Fibroblast of lung (primary cell): ENCODE measurements around the gene SENP2.

ENCODE experiments used
- EZH2 ChIP-seq: IDR thresholded peaks from 2 replicates; pipeline ENCODE4 v1.5.1; 2012; ENCODE audit warnings: low read length, control low read depth, mild to moderate bottlenecking; ENCODE audit errors: missing control alignments
- TF ChIP-seq, protein P1 (sequence below), 2 donors: IDR thresholded peaks in 1 of 2; conservative IDR thresholded peaks in 1 of 2; 1 replicate in 1 of 2; 2 replicates in 1 of 2; pipeline ENCODE4 v1.5.1; 2011 to 2012; ENCODE audit warnings: low read length in 2 of 2, control low read depth in 1 of 2, inconsistent platforms in 1 of 2, low read depth in 1 of 2, mild to moderate bottlenecking in 1 of 2

DNA sequence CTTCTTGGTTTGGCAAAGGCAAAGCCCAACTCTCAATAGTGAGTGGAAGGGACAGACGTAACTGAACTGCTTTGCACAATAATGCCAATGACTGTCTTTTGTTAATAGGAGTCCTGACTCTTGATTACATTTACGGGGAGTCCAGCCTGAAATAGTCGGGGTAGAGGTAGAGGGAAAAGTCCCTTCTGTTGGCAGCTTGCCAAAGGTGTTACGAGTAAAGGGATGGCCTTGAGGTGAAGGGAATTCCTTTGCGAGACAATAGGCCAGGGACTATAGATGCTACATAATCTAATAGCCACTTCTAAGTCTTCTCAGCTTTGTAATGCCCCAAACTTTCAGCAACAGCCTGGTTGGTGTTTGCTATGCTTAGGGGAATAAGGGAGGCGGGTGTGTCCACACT lies 2.2 kb upstream of the SENP2 start:
- TF ChIP-seq, protein P1, sequence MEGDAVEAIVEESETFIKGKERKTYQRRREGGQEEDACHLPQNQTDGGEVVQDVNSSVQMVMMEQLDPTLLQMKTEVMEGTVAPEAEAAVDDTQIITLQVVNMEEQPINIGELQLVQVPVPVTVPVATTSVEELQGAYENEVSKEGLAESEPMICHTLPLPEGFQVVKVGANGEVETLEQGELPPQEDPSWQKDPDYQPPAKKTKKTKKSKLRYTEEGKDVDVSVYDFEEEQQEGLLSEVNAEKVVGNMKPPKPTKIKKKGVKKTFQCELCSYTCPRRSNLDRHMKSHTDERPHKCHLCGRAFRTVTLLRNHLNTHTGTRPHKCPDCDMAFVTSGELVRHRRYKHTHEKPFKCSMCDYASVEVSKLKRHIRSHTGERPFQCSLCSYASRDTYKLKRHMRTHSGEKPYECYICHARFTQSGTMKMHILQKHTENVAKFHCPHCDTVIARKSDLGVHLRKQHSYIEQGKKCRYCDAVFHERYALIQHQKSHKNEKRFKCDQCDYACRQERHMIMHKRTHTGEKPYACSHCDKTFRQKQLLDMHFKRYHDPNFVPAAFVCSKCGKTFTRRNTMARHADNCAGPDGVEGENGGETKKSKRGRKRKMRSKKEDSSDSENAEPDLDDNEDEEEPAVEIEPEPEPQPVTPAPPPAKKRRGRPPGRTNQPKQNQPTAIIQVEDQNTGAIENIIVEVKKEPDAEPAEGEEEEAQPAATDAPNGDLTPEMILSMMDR (conservative IDR thresholded peaks at IDR 0.05 in 1 of 2, IDR thresholded peaks at IDR 0.05 in 1 of 2; ENCODE audit: low read depth in 1 of 2, low read length in 2 of 2): no peak
- TF ChIP-seq EZH2: no peak
